K562 (cell line): ENCODE results near the gene PPP1R13B. TPM values are rescaled to one million over a fixed set of nuclear protein-coding genes. Genes with fewer than 3 reads are reported as not detected.

Source experiments
- ATAC-seq: fragments of 200-7000 bp; cut with Tn5 transposase; 3 replicates; pipeline ENCODE4 v1.9.1; 2020; ENCODE audit warnings: moderate library complexity
- BruUV-seq: library from RNA; stranded (reverse); fragments of 400-500 nt; replicated peaks from 2 replicates; lab custom pipeline; 2021; lab: Mats Ljungman, UMichigan
- CTCF ChIA-PET: fragments of 300-600 bp; formaldehyde crosslinking; extraction: SDS; loops from one replicate; lab custom pipeline; 2021; ENCODE audit warnings: low intra/inter-chr PET ratio; lab: Yijun Ruan, JAX
- POLR2A ChIA-PET: fragments of 300-600, 350-650 bp; sonication (Branson Sonifier 250); formaldehyde crosslinking; extraction: SDS; loops from one replicate; lab custom pipeline; 2021; ENCODE audit warnings: antibody characterized with exemption, inconsistent platforms; lab: Yijun Ruan, JAX
- DNase-seq, 4 experiments: peaks; one replicate each; pipeline versions ENCODE4 v3.0.0 to v3.0.0-alpha.2; 2011 to 2018; ENCODE audit warnings: low spot score in 3 of 4, mixed read lengths in 3 of 4; ENCODE audit errors: extremely low read depth in 1 of 4
- FAIRE-seq: peaks from 2 replicates; lab custom pipeline; 2011; peaks lifted over from hg19 to GRCh38; lab: Jason Lieb, UNC
- H2AFZ ChIP-seq: 2 replicates; pipeline ENCODE4 v1.6.0; 2011; ENCODE audit warnings: low read depth, low read length, control low read depth, inconsistent platforms
- H3K27ac ChIP-seq: fragments of 200-600 bp; 3 replicates; pipeline ENCODE4 v1.8.0; 2011; ENCODE audit warnings: low read depth, mild to moderate bottlenecking, control low read depth, inconsistent platforms, low read length, moderate library complexity, mixed read lengths; ENCODE audit errors: extremely low read depth
- H3K27me3 ChIP-seq, 2 experiments: fragments of 300-600 bp in 1 of 2; 2 replicates in 1 of 2; 3 replicates in 1 of 2; pipeline versions ENCODE4 v1.6.0 to v1.8.0; 2011; ENCODE audit warnings: inconsistent platforms in 2 of 2, low read length in 2 of 2, mild to moderate bottlenecking in 1 of 2, mixed read lengths in 1 of 2, moderate library complexity in 1 of 2; ENCODE audit not compliant: control insufficient read depth in 2 of 2, insufficient read depth in 2 of 2
- H3K36me3 ChIP-seq: fragments of 300-600 bp; 3 replicates; pipeline ENCODE4 v1.8.0; 2011; ENCODE audit warnings: mild to moderate bottlenecking, low read length, inconsistent platforms; ENCODE audit not compliant: control insufficient read depth, insufficient read depth
- H3K4me1 ChIP-seq, 2 experiments: fragments of 200-600 bp in 1 of 2; replicated peaks in 1 of 2; 2 replicates in 1 of 2; 3 replicates in 1 of 2; pipeline versions ENCODE4 v1.5.1 to v1.8.0; 2011; ENCODE audit warnings: inconsistent platforms in 2 of 2, low read length in 2 of 2, mild to moderate bottlenecking in 1 of 2, mixed read lengths in 1 of 2, moderate library complexity in 1 of 2; ENCODE audit not compliant: control insufficient read depth in 2 of 2, insufficient read depth in 2 of 2
- H3K4me2 ChIP-seq: 2 replicates; pipeline ENCODE4 v1.6.1; 2011; ENCODE audit warnings: low read length, control low read depth, inconsistent platforms, mixed read lengths; ENCODE audit not compliant: insufficient read depth
- H3K4me3 ChIP-seq: fragments of 200-600 bp; sonication (generic), shearing (Covaris generic); 2 replicates; pipeline ENCODE4 v1.5.1; 2016; ENCODE audit warnings: control low read depth, inconsistent platforms
- H3K79me2 ChIP-seq: fragments of 200-600 bp; 3 replicates; pipeline ENCODE4 v1.8.0; 2011; ENCODE audit warnings: low read length, inconsistent platforms; ENCODE audit not compliant: control insufficient read depth, insufficient read depth
- H3K9ac ChIP-seq, 2 experiments: 2 replicates each; pipeline versions ENCODE4 v1.6.0 to v1.6.1; 2011; ENCODE audit warnings: low read depth in 2 of 2, low read length in 2 of 2, control low read depth in 1 of 2, inconsistent platforms in 1 of 2, mild to moderate bottlenecking in 1 of 2, mixed read lengths in 1 of 2; ENCODE audit not compliant: insufficient read depth in 1 of 2
- H3K9me1 ChIP-seq: one replicate; pipeline ENCODE4 v1.6.0; 2011; ENCODE audit warnings: inconsistent platforms, mild to moderate bottlenecking, low read length, moderate library complexity; ENCODE audit not compliant: control insufficient read depth, insufficient read depth
- H3K9me3 ChIP-seq: replicated peaks from 2 replicates; pipeline ENCODE4 v1.5.1; 2011; ENCODE audit warnings: low read depth, low read length, inconsistent platforms; ENCODE audit not compliant: control insufficient read depth, insufficient read depth
- H4K20me1 ChIP-seq: replicated peaks from 2 replicates; pipeline ENCODE4 v1.6.1; 2011; ENCODE audit warnings: low read length, inconsistent platforms, mixed read lengths; ENCODE audit not compliant: control insufficient read depth, insufficient read depth
- ASH1L ChIP-seq: fragments of 450-650 bp; IDR thresholded peaks from 2 replicates; pipeline ENCODE4 v1.6.1; 2018; ENCODE audit warnings: borderline replicate concordance, mild to moderate bottlenecking, low read depth; ENCODE audit not compliant: partially characterized antibody
- CBX2 ChIP-seq: fragments of 200-600 bp; sonication (generic); IDR thresholded peaks from one replicate; pipeline ENCODE4 v1.6.1; 2012; ENCODE audit warnings: mild to moderate bottlenecking, low read length, inconsistent platforms; ENCODE audit not compliant: insufficient read depth, poor library complexity, severe bottlenecking
- CTCFL ChIP-seq: IDR thresholded peaks from 2 replicates; pipeline ENCODE4 v1.6.1; 2011; ENCODE audit warnings: borderline replicate concordance, low read depth, mild to moderate bottlenecking, moderate library complexity, low read length; ENCODE audit not compliant: insufficient read depth, poor library complexity, severe bottlenecking
- EP300 ChIP-seq: IDR thresholded peaks from 2 replicates; pipeline ENCODE4 v1.6.1; 2012; ENCODE audit warnings: low read length, improper control_type of control experiment
- ETS2 ChIP-seq: IDR thresholded peaks from 2 replicates; pipeline ENCODE4 v1.6.1; 2016; ENCODE audit warnings: borderline replicate concordance, missing genetic modification characterization, mild to moderate bottlenecking, moderate library complexity, missing compliant biosample characterization; ENCODE audit not compliant: poor library complexity, severe bottlenecking
- KAT8 ChIP-seq: fragments of 450-650 bp; IDR thresholded peaks from 2 replicates; pipeline ENCODE4 v1.6.1; 2016; ENCODE audit warnings: low read depth, mild to moderate bottlenecking
- MAFG ChIP-seq: fragments of 450-650 bp; conservative IDR thresholded peaks from 2 replicates; pipeline ENCODE4 v1.6.1; 2016; ENCODE audit warnings: missing genetic modification characterization, missing compliant biosample characterization
- MXD1 ChIP-seq: fragments of 250-450 bp; sonication (Bioruptor Pico); IDR thresholded peaks from 2 replicates; pipeline ENCODE4 v1.8.0; 2021; ENCODE audit warnings: borderline replicate concordance, mild to moderate bottlenecking, moderate library complexity; ENCODE audit not compliant: poor library complexity, severe bottlenecking
- NRF1 ChIP-seq, 2 experiments: fragments of 450-650 bp; IDR thresholded peaks in 1 of 2; conservative IDR thresholded peaks in 1 of 2; 2 replicates each; pipeline ENCODE4 v1.6.1; 2014; ENCODE audit warnings: mild to moderate bottlenecking in 2 of 2
- PML ChIP-seq: IDR thresholded peaks from 2 replicates; pipeline ENCODE4 v1.6.1; 2012; ENCODE audit warnings: low read length, inconsistent platforms
- SIRT6 ChIP-seq: IDR thresholded peaks from one replicate; pipeline ENCODE4 v1.6.1; 2012; ENCODE audit warnings: low read depth, mild to moderate bottlenecking, control low read depth, inconsistent platforms, low read length, moderate library complexity
- SRSF7 ChIP-seq: fragments of 200-400 bp; formaldehyde crosslinking; optimal IDR thresholded peaks from 2 replicates; pipeline ENCODE3; 2017; ENCODE audit warnings: mild to moderate bottlenecking, low read depth, low read length
- TFAM ChIP-seq: fragments of 250-450 bp; sonication (Bioruptor Pico); conservative IDR thresholded peaks from 2 replicates; pipeline ENCODE4 v1.5.0; 2021; ENCODE audit warnings: mild to moderate bottlenecking, moderate library complexity
- ZFP30 ChIP-seq: fragments of 250-450 bp; sonication (Bioruptor Pico); IDR thresholded peaks from 2 replicates; pipeline ENCODE4 v1.8.0; 2022; ENCODE audit warnings: moderate library complexity, mild to moderate bottlenecking, inconsistent platforms, borderline replicate concordance
- ZKSCAN1 ChIP-seq: fragments of 150-350 bp; IDR thresholded peaks from 2 replicates; pipeline ENCODE4 v1.6.1; 2016; ENCODE audit warnings: low read depth, low read length
- ZNF239 ChIP-seq: fragments of 250-450 bp; sonication (Bioruptor Pico); IDR thresholded peaks from 2 replicates; pipeline ENCODE4 v1.4.0; 2020; ENCODE audit warnings: mild to moderate bottlenecking
- ZNF277 ChIP-seq: fragments of 250-450 bp; sonication (Bioruptor Pico); IDR thresholded peaks from 2 replicates; pipeline ENCODE4 v1.8.0; 2022; ENCODE audit warnings: inconsistent platforms, mild to moderate bottlenecking, moderate library complexity, borderline replicate concordance
- WGBS: fragments of 100-300 bp; shearing (Covaris generic); methylation state at CpG from one replicate; pipeline ENCODE4 v1.1.6; 2016; ENCODE audit warnings: low coverage, mixed read lengths; ENCODE audit not compliant: insufficient coverage; ENCODE audit errors: missing lambda C conversion rate; 5-methylcytosine and 5-hydroxymethylcytosine counted together
- in situ Hi-C: fragments of 300-500 bp; cut with MboI; formaldehyde crosslinking; loops from 4 replicates; pipeline ENCODE4 v1.15.0; 2018; ENCODE audit warnings: inconsistent platforms, mixed read lengths
- intact Hi-C: fragments of 100-400 bp; cut with micrococcal nuclease; formaldehyde crosslinking; loops from 2 replicates; pipeline ENCODE4 v1.14.2; 2022
- polyA plus RNA-seq, 8 experiments: library from polyadenylated mRNA; depleted of rRNA in 4 of 8; stranded (reverse) in 5 of 8; unstranded in 3 of 8; fragments of >200 nt; fragmentation: Nextera tagmentation in 2 of 8; fragmentation: Illumina TruSeq in 1 of 8; extraction: Ambion mirVana in 2 of 8; extraction: Trizol in 1 of 8; gene quantifications; 2 replicates each; pipeline versions ENCODE4 v1.2.1 to v1.2.3, GENCODE V29; 2011 to 2014; ENCODE audit warnings: inconsistent platforms in 1 of 8, missing spikeins in 1 of 8
- total RNA-seq, 7 experiments: library from RNA; depleted of rRNA in 6 of 7; stranded (reverse); fragments of >200 nt in 6 of 7; fragmentation: Illumina TruSeq in 2 of 7; extraction: Trizol in 2 of 7; gene quantifications; 2 replicates each; pipeline versions ENCODE4 v1.2.1 to v1.2.3, GENCODE V29; 2011 to 2021; ENCODE audit warnings: low replicate concordance in 1 of 7

PPP1R13B gene
- total and polyA plus RNA-seq, 9 of the 15 experiments (the other 6 are each of a cell fraction or from before 2014, with no cell fraction given) = 0.03 to 1.7 (median 0.15) TPM

- intact Hi-C loops = no loop called here
- in situ Hi-C loops = no loop called here
- no TSS peak for BruUV-seq
- Histone ChIP-seq H2AFZ (peak overlapping the region; percentile 63), H3K27me3 (peaks cover 0 to 18% of the 10 kb centered on the region in 2 experiments; a peak in 2 of 5 replicates), H3K27ac (no peak overlapping the region), H3K9ac (no peak overlapping the region; a peak in 1 of 4 replicates), H3K4me3 (no peak overlapping the region), H3K9me3 (no peaks in the 10 kb centered on the region), H3K4me1 (peaks cover 4 to 44% of the 10 kb centered on the region in 2 experiments; a peak in 4 of 5 replicates), H3K9me1 (no peaks in the 10 kb centered on the region), H4K20me1 (no peaks in the 10 kb centered on the region; the same call in 1 of the 2 replicates), H3K36me3 (no peaks in the 10 kb centered on the region), H3K79me2 (no peaks in the 10 kb centered on the region), H3K4me2 (peak overlapping the region; percentile 52)
- ATAC-seq = peak; percentile 74
- no peak for FAIRE-seq
- ChIA-PET POLR2A (no interaction called here), CTCF (no interaction called here)
- peak; percentile 37 to 73 (median 60) for DNase-seq
- 34% methylated on average over 17 of the region's 31 CpGs for WGBS
- TF ChIP-seq ETS2 (tag) = no peak
- TF ChIP-seq MAFG = no peak
- TF ChIP-seq ASH1L = no peak
- no peak for TF ChIP-seq ZNF239 (CRISPR knock-in tag)
- TF ChIP-seq SIRT6 = no peak
- TF ChIP-seq ZNF277 (CRISPR knock-in tag) = no peak
- no peak for TF ChIP-seq KAT8
- no peak for TF ChIP-seq EP300
- no peak for TF ChIP-seq PML
- no peak for TF ChIP-seq TFAM (CRISPR knock-in tag)
- no peak for TF ChIP-seq MXD1 (CRISPR knock-in tag)
- TF ChIP-seq CTCFL = no peak
- no peak for TF ChIP-seq ZKSCAN1
- no peak for TF ChIP-seq ZFP30 (CRISPR knock-in tag)
- no peak for TF ChIP-seq SRSF7
- no peak; a peak in 1 of 4 replicates for TF ChIP-seq NRF1 (conservative IDR thresholded peaks at IDR 0.05 in 1 of 2, IDR thresholded peaks at IDR 0.05 in 1 of 2)
- no peak for TF ChIP-seq CBX2
Observed at GRCh38 chr14:103889313-103890051, 42.1 kb upstream of the PPP1R13B start.
